Testis (tissue), 2 donors: ENCODE measurements around the gene LMF2.

Experiments
- CTCF ChIP-seq, 3 experiments: fragments of 450-650 bp in 2 of 3; fragments of 200-600 bp in 1 of 3; sonication (generic) in 1 of 3; IDR thresholded peaks; one replicate each; pipeline ENCODE4 v1.5.1; 2016 to 2019; ENCODE audit warnings: antibody characterized with exemption in 3 of 3, mild to moderate bottlenecking in 2 of 3, moderate library complexity in 1 of 3
- POLR2A ChIP-seq: fragments of 450-650 bp; IDR thresholded peaks from one replicate; pipeline ENCODE4 v1.6.1; 2017; ENCODE audit warnings: antibody characterized with exemption, mild to moderate bottlenecking, moderate library complexity

- no peak for TF ChIP-seq CTCF (IDR thresholded peaks at IDR 0.05)
- TF ChIP-seq POLR2A: no peak
These were observed 1.4 kb upstream of the LMF2 start for GRCh38 chr22:50508897-50509296.
